Measurements from ENCODE around the gene ACTR1B.
"Not testable (repeated sequence)": the region's sequence is repeated elsewhere in the genome, so short reads cannot be mapped to it uniquely, and the experiment has no call there.

The ACTR1B gene

GRCh38 chr2:97697252-97698235 lies 33.7 kb upstream of the ACTR1B start:
- no peaks in the 10 kb centered on the region for H3K27me3 Mint-ChIP-seq (ENCODE audit: low read depth, poor library complexity)
- H3K9me3 Mint-ChIP-seq, result peaks cover 4% of the 10 kb centered on the region
- peak; percentile 95 for DNase-seq
- peaks cover 44% of the 10 kb centered on the region for H3K4me1 Mint-ChIP-seq
- no peaks in the 10 kb centered on the region for H3K36me3 Mint-ChIP-seq (ENCODE audit: low read depth)
- no peak overlapping the region for H3K27ac Mint-ChIP-seq
- no peak overlapping the region for H3K4me3 Mint-ChIP-seq
- TF ChIP-seq CTCF (IDR thresholded peaks at IDR 0.05), result peak; percentile 97

GRCh38 chr2:97695744-97696143 lies 31.9 kb upstream of the ACTR1B start:
- no peak overlapping the region for H3K4me3 Mint-ChIP-seq

GRCh38 chr2:97693476-97693875 lies 29.6 kb upstream of the ACTR1B start:
- peaks cover 38% of the 10 kb centered on the region for H3K4me1 Mint-ChIP-seq
- peaks cover 3% of the 10 kb centered on the region for H3K27me3 Mint-ChIP-seq (ENCODE audit: low read depth, poor library complexity)
- no peak overlapping the region for H3K27ac Mint-ChIP-seq
- DNase-seq, result no peak
- H3K36me3 Mint-ChIP-seq (ENCODE audit: low read depth), result no peaks in the 10 kb centered on the region
- H3K9me3 Mint-ChIP-seq, result peaks cover 4% of the 10 kb centered on the region
- no peak for TF ChIP-seq CTCF (IDR thresholded peaks at IDR 0.05)
- H3K4me3 Mint-ChIP-seq, result no peak overlapping the region

More at GRCh38 chr2:97695744-97696143, 31.9 kb upstream of the ACTR1B start:
- no peak overlapping the region for H3K27ac Mint-ChIP-seq
- peaks cover 4% of the 10 kb centered on the region for H3K9me3 Mint-ChIP-seq
- DNase-seq, result no peak
- no peak for TF ChIP-seq CTCF (IDR thresholded peaks at IDR 0.05)
- H3K4me1 Mint-ChIP-seq, result peaks cover 50% of the 10 kb centered on the region
- H3K36me3 Mint-ChIP-seq (ENCODE audit: low read depth), result no peaks in the 10 kb centered on the region
- H3K27me3 Mint-ChIP-seq (ENCODE audit: low read depth, poor library complexity), result no peaks in the 10 kb centered on the region

GRCh38 chr2:97691166-97691565 lies 27.3 kb upstream of the ACTR1B start:
- DNase-seq, result peak; percentile 29
- Mint-ChIP-seq H3K27me3 (ENCODE audit: low read depth, poor library complexity) (peaks cover 3% of the 10 kb centered on the region), H3K4me3 (no peak overlapping the region), H3K36me3 (ENCODE audit: low read depth) (no peaks in the 10 kb centered on the region), H3K4me1 (peaks cover 23% of the 10 kb centered on the region), H3K9me3 (peaks cover 5% of the 10 kb centered on the region), H3K27ac (peak overlapping the region; percentile 57)
- TF ChIP-seq CTCF (IDR thresholded peaks at IDR 0.05), result no peak

- Mint-ChIP-seq H3K9me3 (peaks cover 14% of the 10 kb centered on the region), H3K27ac (no peak overlapping the region), H3K4me3 (no peak overlapping the region), H3K27me3 (ENCODE audit: low read depth, poor library complexity) (peaks cover 7% of the 10 kb centered on the region), H3K36me3 (ENCODE audit: low read depth) (no peaks in the 10 kb centered on the region), H3K4me1 (peaks cover 19% of the 10 kb centered on the region)
- no peak for TF ChIP-seq CTCF (IDR thresholded peaks at IDR 0.05)
- DNase-seq, result no peak
These were observed 24.4 kb upstream of the ACTR1B start for GRCh38 chr2:97688062-97688827.

- H3K4me3 Mint-ChIP-seq; H3K27me3 Mint-ChIP-seq (ENCODE audit: low read depth, poor library complexity); DNase-seq; H3K36me3 Mint-ChIP-seq (ENCODE audit: low read depth); H3K27ac Mint-ChIP-seq: not testable (repeated sequence)
- Mint-ChIP-seq H3K4me1 (peaks cover 19% of the 10 kb centered on the region), H3K9me3 (peaks cover 24% of the 10 kb centered on the region)
These were observed 23.4 kb upstream of the ACTR1B start for GRCh38 chr2:97687235-97687634.

All from nephron progenitor cell (in vitro differentiated cells).